ENCODE measurements around the gene FANCM.
"Not testable (repeated sequence)": the region's sequence is repeated elsewhere in the genome, so short reads cannot be mapped to it uniquely, and the experiment has no call there.

Gene FANCM

GRCh38 chr14:45136399-45136798, 669 bp downstream of the FANCM start:
- in situ Hi-C loops (cut with MboI; ENCODE audit: low sequenced_read_pairs) = no loop called here

- in situ Hi-C loops (cut with MboI; ENCODE audit: low sequenced_read_pairs) = no loop called here
These were observed 5.0 kb downstream of the FANCM start for GRCh38 chr14:45140661-45141187.

GRCh38 chr14:45142083-45142482, 6.4 kb downstream of the FANCM start:
- in situ Hi-C loops (cut with MboI; ENCODE audit: low sequenced_read_pairs) = not testable (repeated sequence)

- in situ Hi-C loops (cut with MboI; ENCODE audit: low sequenced_read_pairs) = no loop called here
These were observed 8.9 kb downstream of the FANCM start for GRCh38 chr14:45144658-45145057.

GRCh38 chr14:45145214-45145613, 9.5 kb downstream of the FANCM start:
- in situ Hi-C loops (cut with MboI; ENCODE audit: low sequenced_read_pairs) = no loop called here

- in situ Hi-C loops (cut with MboI; ENCODE audit: low sequenced_read_pairs) = no loop called here
These were observed 13.9 kb downstream of the FANCM start for GRCh38 chr14:45149602-45150001.

- in situ Hi-C loops (cut with MboI; ENCODE audit: low sequenced_read_pairs) = no loop called here
These were observed 14.7 kb downstream of the FANCM start for GRCh38 chr14:45150386-45150890.

- in situ Hi-C loops (cut with MboI; ENCODE audit: low sequenced_read_pairs) = no loop called here
These were observed 20.3 kb downstream of the FANCM start for GRCh38 chr14:45156067-45156466.

GRCh38 chr14:45169906-45170305, 34.2 kb downstream of the FANCM start:
- in situ Hi-C loops (cut with MboI; ENCODE audit: low sequenced_read_pairs) = no loop called here

- in situ Hi-C loops (cut with MboI; ENCODE audit: low sequenced_read_pairs) = no loop called here
These were observed 41.3 kb downstream of the FANCM start for GRCh38 chr14:45177076-45177475.

- in situ Hi-C loops (cut with MboI; ENCODE audit: low sequenced_read_pairs) = no loop called here
These were observed 45.6 kb downstream of the FANCM start for GRCh38 chr14:45181329-45181728.

- in situ Hi-C loops (cut with MboI; ENCODE audit: low sequenced_read_pairs) = no loop called here
These were observed 46.1 kb downstream of the FANCM start for GRCh38 chr14:45181806-45182205.

GRCh38 chr14:45185100-45185814, 49.5 kb downstream of the FANCM start:
- in situ Hi-C loops (cut with MboI; ENCODE audit: low sequenced_read_pairs) = no loop called here

- in situ Hi-C loops (cut with MboI; ENCODE audit: low sequenced_read_pairs) = no loop called here
These were observed 59.2 kb downstream of the FANCM start for GRCh38 chr14:45194964-45195363.

GRCh38 chr14:45198551-45198950, 62.8 kb downstream of the FANCM start:
- in situ Hi-C loops (cut with MboI; ENCODE audit: low sequenced_read_pairs) = no loop called here

- in situ Hi-C loops (cut with MboI; ENCODE audit: low sequenced_read_pairs) = no loop called here
These were observed 63.5 kb downstream of the FANCM start for GRCh38 chr14:45199230-45199629.

GRCh38 chr14:45201905-45202304, 66.2 kb downstream of the FANCM start:
- in situ Hi-C loops (cut with MboI; ENCODE audit: low sequenced_read_pairs) = no loop called here

- in situ Hi-C loops (cut with MboI; ENCODE audit: low sequenced_read_pairs) = no loop called here
These were observed 68.5 kb downstream of the FANCM start for GRCh38 chr14:45204241-45204640.

GRCh38 chr14:45210159-45210558, 74.4 kb downstream of the FANCM start:
- in situ Hi-C loops (cut with MboI; ENCODE audit: low sequenced_read_pairs) = no loop called here

GRCh38 chr14:45211295-45211694, 75.6 kb downstream of the FANCM start:
- in situ Hi-C loops (cut with MboI; ENCODE audit: low sequenced_read_pairs) = no loop called here

- in situ Hi-C loops (cut with MboI; ENCODE audit: low sequenced_read_pairs) = no loop called here
These were observed 76.5 kb downstream of the FANCM start for GRCh38 chr14:45212231-45212630.

- in situ Hi-C loops (cut with MboI; ENCODE audit: low sequenced_read_pairs) = not testable (repeated sequence)
These were observed 78.0 kb downstream of the FANCM start for GRCh38 chr14:45213716-45214115.

GRCh38 chr14:45214341-45214740, 78.6 kb downstream of the FANCM start:
- in situ Hi-C loops (cut with MboI; ENCODE audit: low sequenced_read_pairs) = not testable (repeated sequence)
